HEK293 (cell line): ENCODE data around the gene GCNT1.

Experiments used
- CTCF ChIA-PET: fragments of 350-600 bp; formaldehyde crosslinking; extraction: SDS; loops from one replicate; lab custom pipeline; 2021; ENCODE audit warnings: antibody characterized with exemption; lab: Yijun Ruan, JAX
- POLR2A ChIA-PET: fragments of 300-600 bp; formaldehyde crosslinking; extraction: SDS; loops from one replicate; lab custom pipeline; 2020; ENCODE audit warnings: antibody characterized with exemption, inconsistent platforms; lab: Yijun Ruan, JAX
- H3K27ac ChIP-seq: fragments of 200-500 bp; sonication (Bioruptor generic); 2 replicates; pipeline ENCODE4 v1.5.1; 2014; ENCODE audit warnings: low read depth, low read length, control low read depth, inconsistent platforms; ENCODE audit errors: extremely low read depth
- H3K36me3 ChIP-seq, 2 experiments: fragments of 200-500 bp in 1 of 2; sonication (Bioruptor generic) in 1 of 2; 1 replicate in 1 of 2; 2 replicates in 1 of 2; pipeline ENCODE4 v1.5.1; 2014 to 2017; ENCODE audit warnings: inconsistent platforms in 2 of 2, low read length in 2 of 2; ENCODE audit not compliant: control insufficient read depth in 2 of 2, insufficient read depth in 1 of 2
- H3K4me1 ChIP-seq: fragments of 200-500 bp; sonication (Bioruptor generic); 2 replicates; pipeline ENCODE4 v1.5.1; 2014; ENCODE audit warnings: mild to moderate bottlenecking, low read length, inconsistent platforms; ENCODE audit not compliant: control insufficient read depth, insufficient read depth
- H3K4me3 ChIP-seq: 2 replicates; pipeline ENCODE4 v1.5.1; 2011; ENCODE audit warnings: low read depth, mild to moderate bottlenecking, control low read depth, low read length, moderate library complexity
- H3K9me3 ChIP-seq: fragments of 200-500 bp; sonication (Bioruptor generic); 2 replicates; pipeline ENCODE4 v1.5.1; 2014; ENCODE audit warnings: low read depth, low read length, inconsistent platforms; ENCODE audit not compliant: control insufficient read depth, insufficient read depth
- CTCF ChIP-seq: fragments of 450-650 bp; formaldehyde crosslinking; IDR thresholded peaks from 2 replicates; pipeline ENCODE4 v1.5.1; 2016; ENCODE audit warnings: missing biosample characterization, missing genetic modification characterization
- EGR2 ChIP-seq: fragments of 450-650 bp; formaldehyde crosslinking; IDR thresholded peaks from 2 replicates; pipeline ENCODE4 v1.5.1; 2016; ENCODE audit warnings: low read depth, missing biosample characterization, missing genetic modification characterization
- OVOL3 ChIP-seq: fragments of 450-650 bp; formaldehyde crosslinking; IDR thresholded peaks from 2 replicates; pipeline ENCODE4 v1.5.1; 2016; ENCODE audit warnings: missing biosample characterization, missing genetic modification characterization
- PATZ1 ChIP-seq: fragments of 450-650 bp; formaldehyde crosslinking; IDR thresholded peaks from 2 replicates; pipeline ENCODE4 v1.5.1; 2016; ENCODE audit warnings: missing biosample characterization, missing genetic modification characterization
- PBX3 ChIP-seq: sonication (generic); formaldehyde crosslinking; IDR thresholded peaks from 2 replicates; pipeline ENCODE4 v1.8.1; 2022; ENCODE audit warnings: mild to moderate bottlenecking, moderate library complexity, missing genetic modification reagents
- SP2 ChIP-seq: fragments of 450-650 bp; formaldehyde crosslinking; IDR thresholded peaks from 2 replicates; pipeline ENCODE4 v1.5.1; 2016; ENCODE audit warnings: missing biosample characterization, missing genetic modification characterization
- TSHZ1 ChIP-seq: fragments of 450-650 bp; formaldehyde crosslinking; IDR thresholded peaks from 2 replicates; pipeline ENCODE4 v1.5.1; 2016; ENCODE audit warnings: missing biosample characterization, missing genetic modification characterization, borderline replicate concordance
- ZBTB26 ChIP-seq: fragments of 450-650 bp; formaldehyde crosslinking; optimal IDR thresholded peaks from 2 replicates; pipeline ENCODE3; 2016; ENCODE audit warnings: missing biosample characterization, mild to moderate bottlenecking, missing genetic modification characterization
- ZBTB8A ChIP-seq: fragments of 450-650 bp; formaldehyde crosslinking; IDR thresholded peaks from 2 replicates; pipeline ENCODE4 v1.5.1; 2016; ENCODE audit warnings: missing biosample characterization, missing genetic modification characterization
- ZNF174 ChIP-seq: fragments of 450-650 bp; formaldehyde crosslinking; IDR thresholded peaks from 2 replicates; pipeline ENCODE4 v1.5.0; 2017; ENCODE audit warnings: missing biosample characterization, mild to moderate bottlenecking, missing genetic modification characterization
- ZNF18 ChIP-seq: fragments of 450-650 bp; formaldehyde crosslinking; IDR thresholded peaks from 2 replicates; pipeline ENCODE4 v1.5.1; 2016; ENCODE audit warnings: missing biosample characterization, missing genetic modification characterization
- ZNF24 ChIP-seq: fragments of 450-650 bp; formaldehyde crosslinking; IDR thresholded peaks from 2 replicates; pipeline ENCODE4 v1.5.1; 2016; ENCODE audit warnings: missing biosample characterization, missing genetic modification characterization
- ZNF366 ChIP-seq: fragments of 450-650 bp; formaldehyde crosslinking; conservative IDR thresholded peaks from 2 replicates; pipeline ENCODE4 v1.5.1; 2016; ENCODE audit warnings: missing biosample characterization, missing genetic modification characterization
- ZNF394 ChIP-seq: fragments of 450-650 bp; formaldehyde crosslinking; IDR thresholded peaks from 2 replicates; pipeline ENCODE4 v1.5.1; 2016; ENCODE audit warnings: missing biosample characterization, missing genetic modification characterization, mild to moderate bottlenecking, moderate library complexity, borderline replicate concordance
- ZNF416 ChIP-seq: fragments of 450-650 bp; formaldehyde crosslinking; IDR thresholded peaks from 2 replicates; pipeline ENCODE4 v1.5.1; 2016; ENCODE audit warnings: missing biosample characterization, missing genetic modification characterization
- ZNF473 ChIP-seq: fragments of 450-650 bp; formaldehyde crosslinking; IDR thresholded peaks from 2 replicates; pipeline ENCODE4 v1.5.1; 2017; ENCODE audit warnings: missing biosample characterization, missing genetic modification characterization
- ZNF544 ChIP-seq: fragments of 450-650 bp; formaldehyde crosslinking; IDR thresholded peaks from 2 replicates; pipeline ENCODE4 v1.5.0; 2017; ENCODE audit warnings: missing biosample characterization, missing genetic modification characterization
- ZNF549 ChIP-seq: fragments of 450-650 bp; IDR thresholded peaks from 2 replicates; pipeline ENCODE4 v1.5.1; 2018; ENCODE audit warnings: missing biosample characterization, missing genetic modification characterization, mild to moderate bottlenecking, inconsistent platforms, moderate library complexity
- ZNF558 ChIP-seq: fragments of 450-650 bp; formaldehyde crosslinking; IDR thresholded peaks from 2 replicates; pipeline ENCODE4 v1.5.1; 2016; ENCODE audit warnings: missing biosample characterization, missing genetic modification characterization
- ZNF560 ChIP-seq: fragments of 450-650 bp; formaldehyde crosslinking; IDR thresholded peaks from 2 replicates; pipeline ENCODE4 v1.5.1; 2017; ENCODE audit warnings: missing biosample characterization, missing genetic modification characterization, borderline replicate concordance
- ZNF561 ChIP-seq: fragments of 450-650 bp; IDR thresholded peaks from 2 replicates; pipeline ENCODE4 v1.5.1; 2018; ENCODE audit warnings: missing biosample characterization, missing genetic modification characterization, borderline replicate concordance
- ZNF585B ChIP-seq: fragments of 450-650 bp; formaldehyde crosslinking; IDR thresholded peaks from 2 replicates; pipeline ENCODE4 v1.5.1; 2016; ENCODE audit warnings: missing biosample characterization, missing genetic modification characterization
- ZNF707 ChIP-seq: fragments of 450-650 bp; formaldehyde crosslinking; IDR thresholded peaks from 2 replicates; pipeline ENCODE4 v1.5.1; 2016; ENCODE audit warnings: missing biosample characterization, missing genetic modification characterization

GCNT1 gene

GRCh38 chr9:76537150-76537646 is 78.2 kb downstream of the GCNT1 start:
- Histone ChIP-seq H3K36me3 (no peaks in the 10 kb centered on the region), H3K4me1 (0 out of 2 replicates have a peak, but pooled peaks cover 4% of the 10 kb centered on the region), H3K9me3 (no peaks in the 10 kb centered on the region), H3K27ac (no peak overlapping the region), H3K4me3 (no peak overlapping the region)
- CTCF ChIA-PET = interaction anchor here (0.5 kb wide), 1 partner anchor 611 kb away, joined by 3 read pairs; no protein-coding TSS in a partner anchor
- TF ChIP-seq ZNF174 (tag by site-specific recombination) (no peak), ZNF24 (tag by site-specific recombination) (no peak), ZNF18 (no peak), ZNF561 (tag by site-specific recombination) (no peak), ZNF560 (tag by site-specific recombination) (no peak), ZNF366 (no peak), ZNF394 (no peak)
- POLR2A ChIA-PET = no interaction called here

GRCh38 chr9:76539180-76539579 is 80.2 kb downstream of the GCNT1 start:
- POLR2A ChIA-PET = no interaction called here
- 0 out of 2 replicates have a peak, but pooled peaks cover 4% of the 10 kb centered on the region for H3K4me1 ChIP-seq
- CTCF ChIA-PET = no interaction called here

More at GRCh38 chr9:76539180-76539579, 80.2 kb downstream of the GCNT1 start:
- no peak overlapping the region for H3K4me3 ChIP-seq
- no peaks in the 10 kb centered on the region for H3K9me3 ChIP-seq
- TF ChIP-seq ZNF549 (tag by site-specific recombination) = no peak
- TF ChIP-seq ZNF585B (tag by site-specific recombination) = no peak
- TF ChIP-seq ZNF544 (tag by site-specific recombination) = no peak
- no peak for TF ChIP-seq ZBTB26
- TF ChIP-seq PATZ1 (tag by site-specific recombination) = no peak
- TF ChIP-seq EGR2 (tag by site-specific recombination) = no peak
- no peak for TF ChIP-seq PBX3
- no peak for TF ChIP-seq CTCF (tag by site-specific recombination)
- TF ChIP-seq ZNF558 (tag by site-specific recombination) = no peak
- TF ChIP-seq ZNF473 (tag by site-specific recombination) = no peak
- no peak for TF ChIP-seq ZBTB8A (tag by site-specific recombination)
- no peak for TF ChIP-seq SP2
- TF ChIP-seq OVOL3 = no peak
- no peak for TF ChIP-seq ZNF707 (tag by site-specific recombination)
- TF ChIP-seq ZNF416 (tag by site-specific recombination) = no peak
- no peak for TF ChIP-seq TSHZ1 (tag by site-specific recombination)
- no peaks in the 10 kb centered on the region for H3K36me3 ChIP-seq
- no peak overlapping the region for H3K27ac ChIP-seq
